ENCODE measurements around the gene DNAJC25.

The DNAJC25 gene

DNA sequence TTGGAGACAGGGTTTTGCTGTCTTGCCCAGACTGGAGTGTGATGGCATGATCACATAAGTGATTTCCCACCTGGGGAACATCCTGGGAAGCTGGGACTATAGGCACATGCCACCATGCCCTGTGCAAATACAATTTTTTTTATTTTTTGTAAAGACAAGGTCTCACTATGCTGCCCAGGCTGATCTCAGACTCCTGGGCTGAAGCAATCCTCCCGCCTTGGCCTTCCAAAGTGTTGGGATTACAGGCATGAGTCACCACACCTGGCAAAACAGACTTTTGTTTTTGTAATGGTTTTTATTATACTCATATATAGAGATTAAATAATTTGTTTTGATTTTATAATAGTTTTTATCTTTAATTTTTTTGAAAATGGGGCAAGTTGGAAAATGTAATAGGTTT is 14.7 kb downstream of the DNAJC25 start:
- Histone ChIP-seq H3K27ac (no peak overlapping the region), H3K36me3 (ENCODE audit: insufficient read depth) (no peaks in the 10 kb centered on the region; the same call in 1 of the 2 replicates), H3K27me3 (ENCODE audit: insufficient read depth, low read depth) (no peaks in the 10 kb centered on the region), H3K4me2 (no peak overlapping the region), H3K79me2 (ENCODE audit: insufficient read depth, low read depth) (0 out of 2 replicates have a peak, but pooled peaks cover 8% of the 10 kb centered on the region), H3K4me1 (ENCODE audit: low read depth, poor library complexity, severe bottlenecking) (no peaks in the 10 kb centered on the region), H2AFZ (ENCODE audit: low read depth) (no peak overlapping the region), H3K9ac (no peak overlapping the region), H3K4me3 (IDR thresholded peaks at IDR 0.05; ENCODE audit: insufficient read depth, low read depth, low read length) (no peak overlapping the region), H4K20me1 (ENCODE audit: insufficient read depth) (no peaks in the 10 kb centered on the region)
- TF ChIP-seq, protein P1, sequence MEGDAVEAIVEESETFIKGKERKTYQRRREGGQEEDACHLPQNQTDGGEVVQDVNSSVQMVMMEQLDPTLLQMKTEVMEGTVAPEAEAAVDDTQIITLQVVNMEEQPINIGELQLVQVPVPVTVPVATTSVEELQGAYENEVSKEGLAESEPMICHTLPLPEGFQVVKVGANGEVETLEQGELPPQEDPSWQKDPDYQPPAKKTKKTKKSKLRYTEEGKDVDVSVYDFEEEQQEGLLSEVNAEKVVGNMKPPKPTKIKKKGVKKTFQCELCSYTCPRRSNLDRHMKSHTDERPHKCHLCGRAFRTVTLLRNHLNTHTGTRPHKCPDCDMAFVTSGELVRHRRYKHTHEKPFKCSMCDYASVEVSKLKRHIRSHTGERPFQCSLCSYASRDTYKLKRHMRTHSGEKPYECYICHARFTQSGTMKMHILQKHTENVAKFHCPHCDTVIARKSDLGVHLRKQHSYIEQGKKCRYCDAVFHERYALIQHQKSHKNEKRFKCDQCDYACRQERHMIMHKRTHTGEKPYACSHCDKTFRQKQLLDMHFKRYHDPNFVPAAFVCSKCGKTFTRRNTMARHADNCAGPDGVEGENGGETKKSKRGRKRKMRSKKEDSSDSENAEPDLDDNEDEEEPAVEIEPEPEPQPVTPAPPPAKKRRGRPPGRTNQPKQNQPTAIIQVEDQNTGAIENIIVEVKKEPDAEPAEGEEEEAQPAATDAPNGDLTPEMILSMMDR (conservative IDR thresholded peaks at IDR 0.05; ENCODE audit: low read depth, low read length): no peak

DNA sequence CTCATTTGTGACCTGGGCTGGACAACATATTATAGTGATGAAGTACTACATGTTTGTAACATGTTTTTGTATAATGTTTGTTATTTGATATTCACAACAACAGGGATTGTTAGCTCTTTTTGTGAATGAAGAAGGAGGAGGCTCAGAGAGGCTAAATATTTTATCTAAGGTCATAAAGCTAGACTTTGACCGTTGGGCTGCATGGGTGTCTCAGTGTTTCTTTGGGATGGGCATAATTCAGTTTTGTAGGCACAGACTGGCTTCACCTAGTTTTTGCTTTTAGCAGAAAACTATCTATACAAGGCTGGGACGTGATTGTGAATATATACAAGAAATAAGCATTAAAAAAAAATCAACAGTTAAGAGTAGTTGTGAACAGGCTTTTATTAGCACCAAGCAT is 15.3 kb downstream of the DNAJC25 start:
- Histone ChIP-seq H3K4me1 (ENCODE audit: low read depth, poor library complexity, severe bottlenecking) (no peaks in the 10 kb centered on the region), H3K9ac (no peak overlapping the region), H3K79me2 (ENCODE audit: insufficient read depth, low read depth) (0 out of 2 replicates have a peak, but pooled peaks cover 8% of the 10 kb centered on the region), H3K27me3 (ENCODE audit: insufficient read depth, low read depth) (no peaks in the 10 kb centered on the region), H2AFZ (ENCODE audit: low read depth) (no peak overlapping the region), H4K20me1 (ENCODE audit: insufficient read depth) (no peaks in the 10 kb centered on the region), H3K4me3 (IDR thresholded peaks at IDR 0.05; ENCODE audit: insufficient read depth, low read depth, low read length) (no peak overlapping the region), H3K27ac (no peak overlapping the region), H3K36me3 (ENCODE audit: insufficient read depth) (no peaks in the 10 kb centered on the region; the same call in 1 of the 2 replicates), H3K4me2 (no peak overlapping the region)
- TF ChIP-seq, protein P1 (conservative IDR thresholded peaks at IDR 0.05; ENCODE audit: low read depth, low read length): no peak

DNA sequence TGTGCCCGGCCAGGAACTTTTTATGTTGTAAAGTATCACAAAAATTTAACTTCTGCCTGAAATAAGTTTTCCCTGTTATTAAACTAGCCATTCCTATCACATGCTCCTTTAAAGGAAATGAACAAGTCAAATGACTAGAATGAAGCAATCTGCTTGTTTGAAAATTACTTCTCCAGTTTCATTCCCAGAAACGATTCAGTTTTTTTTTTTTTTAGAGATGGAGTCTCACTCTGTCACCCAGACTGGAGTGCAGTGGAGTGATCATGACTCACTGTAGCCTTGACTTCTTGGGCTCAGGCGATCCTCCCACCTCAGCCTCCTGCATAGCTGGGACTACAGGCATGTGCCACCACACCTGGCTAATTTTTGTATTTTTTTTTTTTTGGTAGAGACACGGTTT is 16.9 kb downstream of the DNAJC25 start:
- no peak overlapping the region for H3K4me2 ChIP-seq
- H3K27me3 ChIP-seq (ENCODE audit: insufficient read depth, low read depth): no peaks in the 10 kb centered on the region
- H4K20me1 ChIP-seq (ENCODE audit: insufficient read depth): no peaks in the 10 kb centered on the region
- no peak overlapping the region for H3K9ac ChIP-seq
- TF ChIP-seq, protein P1 (conservative IDR thresholded peaks at IDR 0.05; ENCODE audit: low read depth, low read length): no peak
- no peak overlapping the region for H2AFZ ChIP-seq (ENCODE audit: low read depth)
- no peak overlapping the region for H3K4me3 ChIP-seq (IDR thresholded peaks at IDR 0.05; ENCODE audit: insufficient read depth, low read depth, low read length)
- H3K4me1 ChIP-seq (ENCODE audit: low read depth, poor library complexity, severe bottlenecking): no peaks in the 10 kb centered on the region
- no peak overlapping the region for H3K27ac ChIP-seq
- H3K79me2 ChIP-seq (ENCODE audit: insufficient read depth, low read depth): 0 out of 2 replicates have a peak, but pooled peaks cover 8% of the 10 kb centered on the region
- no peaks in the 10 kb centered on the region; the same call in 1 of the 2 replicates for H3K36me3 ChIP-seq (ENCODE audit: insufficient read depth)

DNA sequence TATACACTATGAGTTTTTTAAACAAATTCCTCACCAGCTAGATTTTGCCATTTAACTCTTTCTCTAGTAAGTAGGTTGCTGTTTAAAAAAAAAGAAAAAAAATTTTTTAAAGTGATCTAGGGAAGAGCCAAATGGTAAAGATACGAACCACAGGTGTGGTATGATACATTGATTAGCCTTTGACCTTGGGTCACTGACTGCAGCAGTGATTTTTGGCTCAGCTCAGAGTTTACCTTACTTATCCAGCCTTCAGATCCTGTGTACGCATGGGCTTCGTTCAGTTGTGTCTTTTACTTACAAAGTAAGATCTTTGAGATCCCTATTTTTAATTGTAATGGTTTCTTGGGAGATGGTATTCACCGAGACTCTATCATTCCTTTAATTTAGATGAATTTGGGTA is 17.9 kb downstream of the DNAJC25 start:
- TF ChIP-seq, protein P1 (conservative IDR thresholded peaks at IDR 0.05; ENCODE audit: low read depth, low read length): no peak
- Histone ChIP-seq H3K79me2 (ENCODE audit: insufficient read depth, low read depth) (0 out of 2 replicates have a peak, but pooled peaks cover under 1% of the 10 kb centered on the region), H4K20me1 (ENCODE audit: insufficient read depth) (no peaks in the 10 kb centered on the region), H3K4me1 (ENCODE audit: low read depth, poor library complexity, severe bottlenecking) (no peaks in the 10 kb centered on the region), H2AFZ (ENCODE audit: low read depth) (no peak overlapping the region), H3K36me3 (ENCODE audit: insufficient read depth) (no peaks in the 10 kb centered on the region; the same call in 1 of the 2 replicates), H3K27me3 (ENCODE audit: insufficient read depth, low read depth) (no peaks in the 10 kb centered on the region), H3K27ac (no peak overlapping the region), H3K9ac (no peak overlapping the region), H3K4me3 (IDR thresholded peaks at IDR 0.05; ENCODE audit: insufficient read depth, low read depth, low read length) (no peak overlapping the region), H3K4me2 (no peak overlapping the region)
